PC-9 (cell line): ENCODE measurements around the gene GABRG3. TPM values are rescaled to one million over a fixed set of nuclear protein-coding genes. Genes with fewer than 3 reads are reported as not detected.

ENCODE experiments used
- BruUV-seq: library from RNA; stranded (reverse); fragments of 400-500 nt; replicated peaks from 2 replicates; lab custom pipeline; 2021; lab: Mats Ljungman, UMichigan
- CTCF ChIA-PET: fragments of 300-600 bp; sonication (Branson Sonifier 250); formaldehyde crosslinking; loops from one replicate; lab custom pipeline; 2022; ENCODE audit warnings: antibody characterized with exemption; lab: Charles Lee
- POLR2A ChIA-PET: fragments of 300-600 bp; sonication (Branson Sonifier 250); formaldehyde crosslinking; loops from one replicate; lab custom pipeline; 2022; ENCODE audit warnings: antibody characterized with exemption; ENCODE audit not compliant: unreplicated experiment; lab: Charles Lee
- DNase-seq, 2 experiments: peaks; one replicate each; pipeline versions ENCODE4 v3.0.0 to v3.0.0-alpha.2; 2015 to 2022; ENCODE audit warnings: mixed read lengths in 1 of 2
- H2AFZ ChIP-seq: fragments of 200-600 bp; sonication (generic); 2 replicates; pipeline ENCODE4 v1.8.1; 2017; ENCODE audit warnings: antibody characterized with exemption
- H3F3A ChIP-seq: fragments of 200-600 bp; sonication (generic); 2 replicates; pipeline ENCODE4 v1.8.1; 2017; ENCODE audit warnings: antibody characterized with exemption, mild to moderate bottlenecking, low read depth; ENCODE audit not compliant: insufficient read depth
- H3K27ac ChIP-seq: fragments of 200-600 bp; sonication (generic); 2 replicates; pipeline ENCODE4 v1.6.1; 2016; ENCODE audit warnings: mixed run types
- H3K27me3 ChIP-seq: fragments of 200-600 bp; sonication (generic); 2 replicates; pipeline ENCODE4 v1.6.1; 2016; ENCODE audit warnings: low read depth, mixed run types; ENCODE audit not compliant: insufficient read depth
- H3K36me3 ChIP-seq: fragments of 200-600 bp; sonication (generic); 2 replicates; pipeline ENCODE4 v1.6.1; 2016; ENCODE audit warnings: low read depth, mixed run types
- H3K4me1 ChIP-seq: fragments of 200-600 bp; sonication (generic); replicated peaks from 2 replicates; pipeline ENCODE4 v1.6.1; 2016; ENCODE audit warnings: mixed run types; ENCODE audit not compliant: insufficient read depth
- H3K4me2 ChIP-seq: fragments of 200-600 bp; sonication (generic); 2 replicates; pipeline ENCODE4 v1.6.1; 2017; ENCODE audit warnings: mixed run types
- H3K4me3 ChIP-seq: fragments of 200-600 bp; sonication (generic); 2 replicates; pipeline ENCODE4 v1.6.1; 2016; ENCODE audit warnings: mixed run types
- H3K79me2 ChIP-seq: fragments of 200-600 bp; sonication (generic); 2 replicates; pipeline ENCODE4 v1.6.1; 2017; ENCODE audit warnings: low read depth, mixed run types
- H3K9me2 ChIP-seq: fragments of 200-600 bp; sonication (generic); 2 replicates; pipeline ENCODE4 v1.8.1; 2017; ENCODE audit warnings: mild to moderate bottlenecking; ENCODE audit not compliant: insufficient read depth
- H3K9me3 ChIP-seq: fragments of 200-600 bp; sonication (generic); 2 replicates; pipeline ENCODE4 v1.8.1; 2016; ENCODE audit warnings: low read depth; ENCODE audit not compliant: insufficient read depth
- H4K20me1 ChIP-seq: fragments of 200-600 bp; sonication (generic); 2 replicates; pipeline ENCODE4 v1.8.1; 2017; ENCODE audit not compliant: insufficient read depth
- EZH2 ChIP-seq: fragments of 200-600 bp; sonication (generic); IDR thresholded peaks from 2 replicates; pipeline ENCODE4 v1.8.0; 2017; ENCODE audit warnings: antibody characterized with exemption, low read depth
- intact Hi-C: fragments of 100-400 bp; cut with micrococcal nuclease; formaldehyde crosslinking; loops from one replicate; pipeline ENCODE4 v1.10.0; 2022; ENCODE audit not compliant: unreplicated experiment
- total RNA-seq: library from RNA; stranded (reverse); gene quantifications from 2 replicates; pipeline ENCODE4 v1.2.3, GENCODE V29; 2021
- TF ChIP-seq, protein P1 (sequence below): fragments of 200-600 bp; sonication (generic); conservative IDR thresholded peaks from 2 replicates; pipeline ENCODE4 v1.6.1; 2017; ENCODE audit warnings: mixed run types, antibody characterized with exemption, mild to moderate bottlenecking, moderate library complexity

Gene GABRG3
- total RNA-seq, 1 experiment from 2014 or later, result not detected

DNA sequence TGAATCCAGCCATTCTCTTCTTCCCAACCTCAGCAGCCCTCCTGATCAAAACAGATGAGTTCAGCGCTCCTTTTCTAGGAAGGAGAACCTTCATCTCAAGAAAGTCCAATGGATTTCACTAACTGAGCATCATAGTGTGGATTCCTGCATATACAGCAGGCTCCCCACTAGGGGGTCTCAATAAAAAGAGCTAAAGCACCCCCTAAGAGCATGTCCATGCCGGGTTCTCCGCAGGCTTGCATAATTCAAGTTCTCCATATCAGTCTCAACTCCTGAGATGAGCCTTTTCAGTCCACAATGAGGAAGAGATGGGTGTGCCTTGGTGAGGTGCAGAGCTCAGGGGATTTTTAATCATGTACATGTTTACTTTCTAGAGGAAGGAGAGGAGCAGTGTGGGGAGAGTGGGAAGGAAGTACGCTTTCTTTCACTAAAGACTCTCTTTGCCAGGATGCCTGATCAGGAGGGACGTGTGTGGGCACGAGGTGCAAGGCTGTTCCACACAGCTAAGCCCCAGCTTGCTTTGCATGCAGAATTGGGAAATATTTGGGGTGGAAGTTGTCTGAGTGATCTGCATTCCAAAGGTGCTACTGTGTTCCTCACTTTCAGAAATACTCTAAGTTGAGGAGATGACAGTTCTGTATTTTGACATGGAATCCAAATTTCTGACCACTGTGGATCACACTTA, 564.6 kb downstream of the GABRG3 start:
- no peaks in the 10 kb centered on the region for H3K36me3 ChIP-seq
- no peaks in the 10 kb centered on the region for H4K20me1 ChIP-seq
- ChIA-PET POLR2A (no interaction called here), CTCF (no interaction called here)
- H3K79me2 ChIP-seq, result no peaks in the 10 kb centered on the region
- no peak overlapping the region for H2AFZ ChIP-seq
- no peak overlapping the region for H3K4me2 ChIP-seq
- no peaks in the 10 kb centered on the region for H3K9me3 ChIP-seq
- no TSS peak for BruUV-seq
- H3F3A ChIP-seq, result no peaks in the 10 kb centered on the region
- H3K4me1 ChIP-seq, result no peaks in the 10 kb centered on the region
- no peak for DNase-seq
- H3K4me3 ChIP-seq, result no peak overlapping the region
- H3K27ac ChIP-seq, result no peak overlapping the region
- H3K27me3 ChIP-seq, result no peaks in the 10 kb centered on the region; the same call in 1 of the 2 replicates
- no peaks in the 10 kb centered on the region for H3K9me2 ChIP-seq
- TF ChIP-seq, protein P1, sequence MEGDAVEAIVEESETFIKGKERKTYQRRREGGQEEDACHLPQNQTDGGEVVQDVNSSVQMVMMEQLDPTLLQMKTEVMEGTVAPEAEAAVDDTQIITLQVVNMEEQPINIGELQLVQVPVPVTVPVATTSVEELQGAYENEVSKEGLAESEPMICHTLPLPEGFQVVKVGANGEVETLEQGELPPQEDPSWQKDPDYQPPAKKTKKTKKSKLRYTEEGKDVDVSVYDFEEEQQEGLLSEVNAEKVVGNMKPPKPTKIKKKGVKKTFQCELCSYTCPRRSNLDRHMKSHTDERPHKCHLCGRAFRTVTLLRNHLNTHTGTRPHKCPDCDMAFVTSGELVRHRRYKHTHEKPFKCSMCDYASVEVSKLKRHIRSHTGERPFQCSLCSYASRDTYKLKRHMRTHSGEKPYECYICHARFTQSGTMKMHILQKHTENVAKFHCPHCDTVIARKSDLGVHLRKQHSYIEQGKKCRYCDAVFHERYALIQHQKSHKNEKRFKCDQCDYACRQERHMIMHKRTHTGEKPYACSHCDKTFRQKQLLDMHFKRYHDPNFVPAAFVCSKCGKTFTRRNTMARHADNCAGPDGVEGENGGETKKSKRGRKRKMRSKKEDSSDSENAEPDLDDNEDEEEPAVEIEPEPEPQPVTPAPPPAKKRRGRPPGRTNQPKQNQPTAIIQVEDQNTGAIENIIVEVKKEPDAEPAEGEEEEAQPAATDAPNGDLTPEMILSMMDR, result no peak
- no peak for TF ChIP-seq EZH2
- intact Hi-C loops, result no loop called here

DNA sequence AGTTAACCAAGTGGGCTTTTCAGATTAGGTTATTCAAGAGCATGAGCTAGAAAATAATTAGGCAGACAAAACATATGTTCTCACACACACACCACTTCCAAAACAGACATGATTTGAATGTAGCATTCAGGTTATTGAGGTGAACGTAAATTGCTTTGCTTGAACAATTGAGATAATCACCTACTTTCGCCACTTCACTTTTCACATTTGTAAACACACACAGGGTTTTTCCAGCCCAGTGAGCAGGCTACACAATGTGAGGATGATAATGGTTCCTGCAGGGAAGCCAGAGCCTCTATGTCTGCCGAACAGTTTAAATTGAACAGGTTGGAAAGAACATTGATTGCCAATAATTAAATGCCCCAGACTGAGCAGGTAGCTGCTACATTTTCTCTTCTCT, 567.3 kb downstream of the GABRG3 start:
- no peak for DNase-seq
- no peaks in the 10 kb centered on the region for H3K9me3 ChIP-seq
- no peak overlapping the region for H2AFZ ChIP-seq
- H3K79me2 ChIP-seq, result no peaks in the 10 kb centered on the region
- no peaks in the 10 kb centered on the region for H4K20me1 ChIP-seq
- intact Hi-C loops, result no loop called here
- H3K9me2 ChIP-seq, result no peaks in the 10 kb centered on the region
- H3K4me2 ChIP-seq, result no peak overlapping the region
- no peaks in the 10 kb centered on the region for H3K4me1 ChIP-seq
- no peaks in the 10 kb centered on the region for H3F3A ChIP-seq
- no TSS peak for BruUV-seq
- no peak overlapping the region for H3K27ac ChIP-seq
- no peak overlapping the region for H3K4me3 ChIP-seq
- POLR2A ChIA-PET, result no interaction called here
- TF ChIP-seq, protein P1, result no peak
- TF ChIP-seq EZH2, result no peak
- CTCF ChIA-PET, result no interaction called here
- H3K36me3 ChIP-seq, result no peaks in the 10 kb centered on the region
- H3K27me3 ChIP-seq, result no peaks in the 10 kb centered on the region; the same call in 1 of the 2 replicates

DNA sequence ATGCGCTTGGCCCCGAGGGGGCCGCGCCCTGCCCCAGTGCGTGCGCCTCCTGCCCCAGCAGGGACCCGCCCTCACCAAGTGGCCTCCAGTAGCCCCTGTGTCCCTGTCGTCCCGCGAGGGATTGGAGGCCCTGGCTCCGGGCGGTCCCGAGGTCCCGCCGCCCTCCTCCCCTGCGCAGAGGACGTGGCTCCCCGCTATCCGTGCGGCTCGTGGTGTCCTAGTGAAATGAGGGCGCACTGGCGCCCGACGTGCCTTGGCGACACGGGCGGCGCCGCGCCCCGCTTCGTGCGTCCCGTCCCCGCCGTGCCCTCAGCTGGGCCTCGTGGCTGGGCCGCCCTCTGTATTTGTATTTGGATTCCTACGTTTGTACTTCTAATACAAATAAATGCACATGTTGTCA, 570.6 kb downstream of the GABRG3 start:
- Histone ChIP-seq H3F3A (no peaks in the 10 kb centered on the region), H2AFZ (no peak overlapping the region), H3K4me3 (no peak overlapping the region), H3K36me3 (no peaks in the 10 kb centered on the region), H3K9me2 (no peaks in the 10 kb centered on the region), H3K9me3 (no peaks in the 10 kb centered on the region), H3K4me2 (no peak overlapping the region), H3K4me1 (no peaks in the 10 kb centered on the region), H3K79me2 (no peaks in the 10 kb centered on the region), H4K20me1 (no peaks in the 10 kb centered on the region), H3K27ac (no peak overlapping the region), H3K27me3 (no peaks in the 10 kb centered on the region; the same call in 1 of the 2 replicates)
- no peak for DNase-seq
- ChIA-PET CTCF (no interaction called here), POLR2A (no interaction called here)
- intact Hi-C loops, result no loop called here
- TF ChIP-seq, protein P1, result no peak
- TF ChIP-seq EZH2, result no peak
- no TSS peak for BruUV-seq
